NCI-H1105 (cell line): ENCODE data around the gene MPV17.

Experiments
- DNase-seq: peaks from one replicate; lab custom pipeline; 2025; lab: John Stamatoyannopoulos, UW

The MPV17 gene

GRCh38 chr2:27264753-27265535 is 58.0 kb downstream of the MPV17 start:
- DNase-seq, result peak; percentile 62

GRCh38 chr2:27264253-27264752 is 58.6 kb downstream of the MPV17 start:
- no peak for DNase-seq

GRCh38 chr2:27263287-27264252 is 59.3 kb downstream of the MPV17 start:
- DNase-seq, result peak; percentile 32

GRCh38 chr2:27262379-27263286 is 60.3 kb downstream of the MPV17 start, which contains the start of gene SLC30A3:
Gene SLC30A3, minus strand, starts transcription at chr2:27263047. Its CDS starts 141 bp downstream, at chr2:27262906.
- DNase-seq, result peak; percentile 18

- no peak for DNase-seq
Measured at GRCh38 chr2:27261926-27262298, 61.0 kb downstream of the MPV17 start.

GRCh38 chr2:27261241-27261925 is 61.5 kb downstream of the MPV17 start:
- no peak for DNase-seq
